ENCODE data around the gene KLHDC7B.

DNA sequence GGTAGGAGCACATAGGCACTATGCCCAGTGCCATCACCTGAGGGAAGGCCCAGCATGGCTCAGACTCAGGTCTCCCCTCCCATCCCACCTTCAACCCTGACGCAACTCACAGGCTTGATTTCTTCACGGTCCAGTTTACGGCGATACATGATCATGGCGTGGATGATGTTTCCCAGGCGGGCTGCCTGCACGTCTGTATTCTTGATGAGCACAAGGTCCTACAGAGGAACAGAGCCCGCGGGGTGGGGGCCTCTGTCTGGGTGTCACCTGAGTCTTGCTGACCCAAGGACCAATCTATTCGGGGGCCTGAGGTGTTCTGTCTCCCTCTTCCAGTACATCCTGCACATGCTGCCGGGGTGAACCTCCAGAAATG lies 28.7 kb downstream of the KLHDC7B start:
- TF ChIP-seq KAT7 (CRISPR knock-in tag; IDR thresholded peaks at IDR 0.05; ENCODE audit: borderline replicate concordance) (no peak), CREB1 (CRISPR knock-in tag; IDR thresholded peaks at IDR 0.05) (no peak), EMX1 (CRISPR knock-in tag; IDR thresholded peaks at IDR 0.05) (no peak), NR2C2 (CRISPR knock-in tag; IDR thresholded peaks at IDR 0.05) (no peak)
- TF ChIP-seq, protein P1, sequence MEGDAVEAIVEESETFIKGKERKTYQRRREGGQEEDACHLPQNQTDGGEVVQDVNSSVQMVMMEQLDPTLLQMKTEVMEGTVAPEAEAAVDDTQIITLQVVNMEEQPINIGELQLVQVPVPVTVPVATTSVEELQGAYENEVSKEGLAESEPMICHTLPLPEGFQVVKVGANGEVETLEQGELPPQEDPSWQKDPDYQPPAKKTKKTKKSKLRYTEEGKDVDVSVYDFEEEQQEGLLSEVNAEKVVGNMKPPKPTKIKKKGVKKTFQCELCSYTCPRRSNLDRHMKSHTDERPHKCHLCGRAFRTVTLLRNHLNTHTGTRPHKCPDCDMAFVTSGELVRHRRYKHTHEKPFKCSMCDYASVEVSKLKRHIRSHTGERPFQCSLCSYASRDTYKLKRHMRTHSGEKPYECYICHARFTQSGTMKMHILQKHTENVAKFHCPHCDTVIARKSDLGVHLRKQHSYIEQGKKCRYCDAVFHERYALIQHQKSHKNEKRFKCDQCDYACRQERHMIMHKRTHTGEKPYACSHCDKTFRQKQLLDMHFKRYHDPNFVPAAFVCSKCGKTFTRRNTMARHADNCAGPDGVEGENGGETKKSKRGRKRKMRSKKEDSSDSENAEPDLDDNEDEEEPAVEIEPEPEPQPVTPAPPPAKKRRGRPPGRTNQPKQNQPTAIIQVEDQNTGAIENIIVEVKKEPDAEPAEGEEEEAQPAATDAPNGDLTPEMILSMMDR (IDR thresholded peaks at IDR 0.05), result no peak
